GM19023 (cell line): ENCODE results near the gene ARAP3.
"Not testable (repeated sequence)": the region's sequence is repeated elsewhere in the genome, so short reads cannot be mapped to it uniquely, and the experiment has no call there.

Source experiments
- ATAC-seq: cut with Tn5 transposase; IDR thresholded peaks from one replicate; pipeline ENCODE4 v1.9.1; 2021; ENCODE audit warnings: mild to moderate bottlenecking, moderate library complexity; ENCODE audit not compliant: unreplicated experiment

The ARAP3 gene

GRCh38 chr5:141618030-141618803 lies 63.8 kb downstream of the ARAP3 start:
- peak; percentile 26 for ATAC-seq

DNA sequence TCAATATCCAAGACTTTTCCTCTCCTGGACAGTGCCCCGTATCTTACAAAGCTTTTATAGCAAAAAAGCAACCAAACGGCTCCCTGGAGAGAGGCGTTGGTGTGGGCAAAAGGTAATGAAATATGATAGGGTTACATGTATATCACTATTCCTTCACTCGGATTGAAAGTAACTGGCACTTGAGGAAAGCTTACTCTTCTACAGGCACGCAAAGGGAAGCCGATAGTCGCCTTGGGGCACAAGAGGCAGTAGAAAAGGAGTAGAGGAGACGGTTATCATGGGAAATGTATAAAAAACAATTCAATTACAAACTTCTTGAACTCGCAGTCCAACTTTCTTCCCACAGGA lies 64.4 kb downstream of the ARAP3 start:
- ATAC-seq = no peak

GRCh38 chr5:141617128-141617527 lies 64.9 kb downstream of the ARAP3 start:
- no peak for ATAC-seq

GRCh38 chr5:141615991-141616720 lies 65.9 kb downstream of the ARAP3 start:
- no peak for ATAC-seq

DNA sequence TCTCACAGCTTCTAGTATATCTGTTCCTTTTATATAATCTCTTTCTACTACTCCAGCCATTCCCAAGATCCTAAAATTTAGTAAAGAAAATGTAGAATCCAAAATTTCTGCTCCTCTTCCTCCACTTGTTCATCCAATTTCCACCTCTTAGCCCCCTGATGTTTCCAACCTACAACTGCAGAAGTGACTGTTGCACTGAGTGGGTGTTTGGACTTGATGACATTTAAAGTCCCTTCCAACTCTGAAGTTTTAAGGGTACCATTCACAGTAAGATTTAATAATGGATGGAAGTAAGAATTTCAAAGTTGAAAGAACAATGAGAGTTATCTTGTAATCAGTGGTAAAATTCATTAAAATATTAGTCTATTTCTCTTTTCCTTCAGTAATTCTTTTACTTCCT lies 68.7 kb downstream of the ARAP3 start:
- no peak for ATAC-seq

GRCh38 chr5:141611289-141611688 lies 70.7 kb downstream of the ARAP3 start:
- ATAC-seq = no peak

- not testable (repeated sequence) for ATAC-seq
Observed at GRCh38 chr5:141609921-141610320, 72.1 kb downstream of the ARAP3 start.

DNA sequence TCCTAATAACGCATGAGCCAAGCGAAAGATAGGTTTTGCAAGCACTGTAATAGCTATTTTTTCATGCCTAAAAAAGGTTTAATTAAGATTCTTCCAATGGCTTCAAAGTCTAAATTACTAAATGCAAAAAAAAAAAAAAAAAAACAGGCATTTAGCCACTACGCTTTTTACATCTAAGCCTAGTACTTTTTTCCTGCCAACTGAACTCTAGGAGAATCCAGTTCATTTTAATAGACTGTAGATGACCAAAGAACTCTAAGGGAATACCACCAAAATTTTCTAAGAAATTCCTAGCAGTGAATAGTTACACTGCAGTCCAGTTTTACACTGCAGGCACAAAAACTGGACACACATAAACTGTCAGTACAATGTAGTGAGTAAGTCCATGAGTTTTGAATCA lies 73.0 kb downstream of the ARAP3 start:
- no peak for ATAC-seq

GRCh38 chr5:141608557-141608956 lies 73.5 kb downstream of the ARAP3 start:
- ATAC-seq = no peak

- no peak for ATAC-seq
Observed at GRCh38 chr5:141608046-141608445, 74.0 kb downstream of the ARAP3 start.

DNA sequence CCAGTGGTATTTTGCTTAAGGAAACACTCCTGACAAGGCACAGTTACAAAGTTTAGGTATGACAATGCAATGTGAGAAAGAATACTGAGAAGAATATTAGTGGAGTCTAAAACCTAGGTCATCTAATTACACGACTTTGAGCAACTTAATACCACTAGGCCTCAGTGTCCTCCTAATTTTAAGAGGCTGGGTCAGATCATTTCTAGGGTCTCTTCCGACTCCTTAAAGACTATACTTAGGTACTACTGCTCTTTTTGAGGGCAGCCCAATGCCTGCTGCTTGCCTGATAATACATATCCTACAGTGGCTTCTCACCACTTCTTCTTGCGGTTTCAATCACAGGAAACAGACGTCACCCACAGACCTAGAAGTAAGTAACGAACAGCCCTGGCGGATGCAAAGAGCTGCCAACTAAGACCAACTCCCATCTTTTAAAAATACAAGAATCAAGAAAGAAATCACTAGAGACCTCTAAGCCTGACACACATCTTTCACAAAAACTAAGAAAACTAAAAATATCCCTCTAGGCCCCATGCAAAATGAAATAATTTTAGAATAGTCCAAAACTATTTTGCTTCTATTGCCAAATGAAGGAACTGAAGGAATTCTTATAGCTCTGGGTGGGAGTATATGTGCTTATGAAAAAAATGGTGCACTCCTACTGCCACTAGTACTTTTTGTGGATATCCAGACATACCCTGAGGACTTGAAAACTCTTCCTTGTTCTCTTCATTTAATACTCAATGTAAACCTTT lies 76.3 kb downstream of the ARAP3 start:
- ATAC-seq = peak; percentile 98

DNA sequence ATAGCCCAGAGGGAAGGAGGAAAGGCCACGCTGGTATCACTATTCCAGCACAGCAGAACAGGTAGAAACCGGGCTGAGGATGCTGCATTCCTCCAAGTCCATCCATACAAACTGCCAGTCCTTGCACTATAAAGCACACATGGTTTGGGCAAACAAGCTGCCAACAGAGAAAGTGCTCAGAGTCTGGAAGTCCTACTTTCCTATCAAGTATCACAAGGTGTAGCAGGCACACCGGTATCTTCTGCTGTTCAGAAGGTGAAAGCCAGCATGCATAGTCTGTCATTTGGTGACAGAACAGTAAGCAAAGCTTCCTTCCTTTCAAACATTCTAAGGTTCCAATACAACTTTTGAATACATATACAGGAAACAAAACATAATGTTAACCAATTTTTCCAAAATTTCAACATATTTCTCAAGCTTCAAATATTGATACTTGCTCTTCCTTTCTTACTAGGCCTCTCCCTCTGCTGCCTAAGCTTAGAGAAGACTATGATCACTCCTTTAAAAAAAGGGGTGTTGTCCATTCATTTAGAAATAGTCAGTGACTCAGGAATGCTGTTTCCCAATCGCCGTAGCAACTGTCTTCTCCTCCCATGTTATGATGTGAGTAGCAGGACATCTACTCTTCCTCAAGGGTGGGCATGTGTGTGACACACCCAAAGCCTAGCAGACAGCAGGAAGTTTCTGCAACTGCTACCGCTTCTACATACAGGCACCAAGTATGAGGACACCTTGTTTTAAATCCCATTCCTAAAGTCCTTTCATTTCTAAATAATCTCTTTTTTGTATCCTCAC lies 77.9 kb downstream of the ARAP3 start:
- ATAC-seq = no peak
